HUES6 (cell line): ENCODE measurements around the gene TRAP1.
"Not testable (repeated sequence)": the region's sequence is repeated elsewhere in the genome, so short reads cannot be mapped to it uniquely, and the experiment has no call there.

Source experiments
- H3K27ac ChIP-seq: 2 replicates; pipeline ENCODE4 v1.7.0; 2013; ENCODE audit warnings: low read depth, mild to moderate bottlenecking, low read length, inconsistent platforms
- H3K27me3 ChIP-seq: 2 replicates; pipeline ENCODE4 v1.6.1; 2013; ENCODE audit warnings: low read length; ENCODE audit not compliant: control insufficient read depth, insufficient read depth
- H3K36me3 ChIP-seq: 2 replicates; pipeline ENCODE4 v1.6.1; 2013; ENCODE audit warnings: low read length; ENCODE audit not compliant: control insufficient read depth, insufficient read depth
- H3K4me1 ChIP-seq: 2 replicates; pipeline ENCODE4 v1.6.1; 2013; ENCODE audit warnings: low read length; ENCODE audit not compliant: control insufficient read depth, insufficient read depth
- H3K4me3 ChIP-seq: 2 replicates; pipeline ENCODE4 v1.5.1; 2013; ENCODE audit warnings: low read depth, low read length
- H3K9ac ChIP-seq: one replicate; pipeline ENCODE4 v1.6.1; 2013; ENCODE audit warnings: mild to moderate bottlenecking, low read length
- H3K9me3 ChIP-seq: 2 replicates; pipeline ENCODE4 v1.6.1; 2013; ENCODE audit warnings: low read depth, low read length; ENCODE audit not compliant: control insufficient read depth, insufficient read depth

The TRAP1 gene

DNA sequence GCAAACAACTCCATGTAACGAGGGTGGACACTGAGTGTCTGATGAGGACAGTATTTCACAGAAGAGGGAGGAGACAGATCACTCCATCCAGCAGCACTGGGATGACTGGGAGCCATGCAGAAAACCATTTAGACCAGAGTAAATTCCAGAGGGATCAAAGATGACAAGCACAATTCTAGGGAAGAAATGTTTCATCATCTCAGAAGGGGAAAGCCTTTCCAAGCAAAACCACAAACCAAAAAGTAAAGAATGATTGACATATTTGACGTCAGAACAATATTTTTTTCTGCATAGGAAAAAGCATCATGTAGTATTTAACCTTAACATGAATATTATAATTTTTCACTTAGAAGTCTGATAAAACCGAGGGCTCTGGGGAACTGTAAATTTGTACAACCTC, 58.1 kb downstream of the TRAP1 start:
- no peaks in the 10 kb centered on the region for H3K27me3 ChIP-seq
- H3K4me1 ChIP-seq = peaks cover 4% of the 10 kb centered on the region; the same call in 1 of the 2 replicates
- no peak overlapping the region for H3K27ac ChIP-seq
- no peak overlapping the region for H3K4me3 ChIP-seq
- H3K36me3 ChIP-seq = peaks cover 93% of the 10 kb centered on the region
- H3K9ac ChIP-seq = no peak overlapping the region
- H3K9me3 ChIP-seq = no peaks in the 10 kb centered on the region

DNA sequence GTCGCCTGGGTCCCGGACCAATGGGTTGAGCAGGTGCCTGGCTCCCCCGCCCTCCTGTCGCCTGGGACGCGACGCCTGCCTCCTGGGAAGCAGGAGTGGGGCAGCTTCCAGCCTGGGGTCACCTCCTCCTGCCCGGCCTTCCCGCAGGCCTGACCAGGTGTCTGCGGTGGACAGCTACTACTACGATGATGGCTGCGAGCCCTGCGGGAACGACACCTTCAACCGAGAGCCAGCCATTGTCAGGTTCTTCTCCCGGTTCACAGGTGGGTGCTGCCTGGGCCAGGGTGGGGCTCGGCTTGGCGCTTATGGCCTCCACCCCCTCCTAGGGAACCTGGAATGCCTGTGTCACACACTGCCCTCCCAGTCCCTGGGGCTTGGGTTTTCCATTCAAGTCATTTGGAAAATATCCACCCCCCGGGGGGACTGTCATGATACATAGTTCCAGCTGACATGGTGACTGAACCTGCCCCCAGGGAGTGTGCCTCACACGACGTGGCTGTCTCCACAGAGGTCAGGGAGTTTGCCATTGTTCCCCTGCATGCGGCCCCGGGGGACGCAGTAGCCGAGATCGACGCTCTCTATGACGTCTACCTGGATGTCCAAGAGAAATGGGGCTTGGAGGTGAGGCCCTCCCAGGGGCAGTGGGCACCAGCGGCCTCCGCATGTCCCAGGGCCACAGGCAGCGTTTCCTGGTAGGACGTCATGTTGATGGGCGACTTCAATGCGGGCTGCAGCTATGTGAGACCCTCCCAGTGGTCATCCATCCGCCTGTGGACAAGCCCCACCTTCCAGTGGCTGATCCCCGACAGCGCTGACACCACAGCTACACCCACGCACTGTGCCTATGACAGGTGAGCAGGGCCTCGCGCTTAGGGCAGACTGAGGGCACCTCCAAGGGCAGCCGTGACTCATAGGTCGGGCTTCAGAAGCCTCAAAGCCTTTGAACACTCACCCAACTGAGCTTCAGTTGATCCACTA, 60.5 kb downstream of the TRAP1 start:
- no peaks in the 10 kb centered on the region for H3K27me3 ChIP-seq
- H3K4me3 ChIP-seq = no peak overlapping the region
- H3K4me1 ChIP-seq = peaks cover 13% of the 10 kb centered on the region
- H3K9me3 ChIP-seq = no peaks in the 10 kb centered on the region
- H3K9ac ChIP-seq = no peak overlapping the region
- H3K27ac ChIP-seq = no peak overlapping the region
- H3K36me3 ChIP-seq = peaks cover 77% of the 10 kb centered on the region

DNA sequence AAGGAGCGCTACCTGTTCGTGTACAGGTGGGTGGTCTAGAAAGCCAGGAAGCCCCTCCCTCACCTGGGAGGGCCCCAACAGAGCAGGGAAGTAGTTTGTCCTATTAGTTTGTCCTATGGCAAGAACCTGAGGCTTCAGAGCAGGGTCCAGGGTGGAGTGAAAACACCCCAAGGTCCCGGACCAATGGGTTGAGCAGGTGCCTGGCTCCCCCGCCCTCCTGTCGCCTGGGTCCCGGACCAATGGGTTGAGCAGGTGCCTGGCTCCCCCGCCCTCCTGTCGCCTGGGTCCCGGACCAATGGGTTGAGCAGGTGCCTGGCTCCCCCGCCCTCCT, 61.2 kb downstream of the TRAP1 start:
- peaks cover 13% of the 10 kb centered on the region for H3K4me1 ChIP-seq
- H3K27ac ChIP-seq, H3K9me3 ChIP-seq, H3K4me3 ChIP-seq, H3K27me3 ChIP-seq, H3K9ac ChIP-seq: not testable (repeated sequence)
- H3K36me3 ChIP-seq = peaks cover 76% of the 10 kb centered on the region

DNA sequence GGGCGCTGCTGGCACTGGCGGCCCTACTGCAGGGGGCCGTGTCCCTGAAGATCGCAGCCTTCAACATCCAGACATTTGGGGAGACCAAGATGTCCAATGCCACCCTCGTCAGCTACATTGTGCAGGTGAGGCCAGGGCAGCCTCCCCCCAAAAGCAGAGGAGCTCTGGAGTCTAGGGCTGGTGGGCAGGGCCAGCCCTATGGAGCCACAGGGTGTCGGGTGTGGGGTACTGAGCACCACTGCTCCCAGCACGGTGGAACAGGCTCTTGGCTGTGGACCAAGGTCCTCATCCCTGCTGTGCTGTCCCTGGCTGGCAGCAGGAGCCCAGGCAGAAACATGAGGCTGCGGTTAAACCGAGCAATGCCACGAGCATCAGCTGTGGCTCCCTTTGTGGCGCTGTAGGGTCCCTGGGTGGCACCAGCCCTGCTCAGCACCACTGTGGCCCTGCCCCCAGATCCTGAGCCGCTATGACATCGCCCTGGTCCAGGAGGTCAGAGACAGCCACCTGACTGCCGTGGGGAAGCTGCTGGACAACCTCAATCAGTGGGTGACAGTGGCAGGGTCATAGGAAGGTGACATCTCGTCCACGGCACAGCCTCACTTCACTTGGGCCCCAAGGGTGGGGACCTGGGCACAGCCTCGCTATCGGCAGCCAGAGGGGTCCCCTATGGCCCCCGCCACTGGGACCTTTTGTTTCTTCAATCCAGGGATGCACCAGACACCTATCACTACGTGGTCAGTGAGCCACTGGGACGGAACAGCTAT, 61.7 kb downstream of the TRAP1 start:
- no peak overlapping the region for H3K4me3 ChIP-seq
- no peaks in the 10 kb centered on the region for H3K27me3 ChIP-seq
- peaks cover 75% of the 10 kb centered on the region for H3K36me3 ChIP-seq
- H3K9ac ChIP-seq = no peak overlapping the region
- no peaks in the 10 kb centered on the region for H3K9me3 ChIP-seq
- H3K4me1 ChIP-seq = peaks cover 13% of the 10 kb centered on the region
- H3K27ac ChIP-seq = no peak overlapping the region

DNA sequence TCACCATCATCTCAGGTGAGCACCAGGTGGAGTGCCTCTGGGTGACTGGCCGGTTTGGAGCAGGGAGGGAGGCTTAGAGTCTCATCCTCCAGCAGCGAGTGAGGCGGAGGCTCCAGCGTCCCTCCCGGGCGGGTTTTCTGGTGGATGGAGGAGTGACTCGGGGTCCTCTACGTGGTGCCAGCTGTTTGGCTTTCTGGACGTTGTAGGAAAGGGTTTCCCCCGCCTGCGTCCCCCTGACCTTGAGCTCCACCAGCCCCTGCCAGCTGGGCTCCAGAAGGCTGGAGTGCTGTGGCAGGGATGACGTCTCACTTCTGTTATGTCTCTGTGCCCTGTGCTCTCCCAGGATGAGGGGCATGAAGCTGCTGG, 62.3 kb downstream of the TRAP1 start:
- H3K27me3 ChIP-seq = no peaks in the 10 kb centered on the region
- H3K9me3 ChIP-seq = no peaks in the 10 kb centered on the region
- H3K4me1 ChIP-seq = peaks cover 13% of the 10 kb centered on the region
- no peak overlapping the region for H3K4me3 ChIP-seq
- H3K27ac ChIP-seq = no peak overlapping the region
- H3K9ac ChIP-seq = no peak overlapping the region
- H3K36me3 ChIP-seq = peaks cover 70% of the 10 kb centered on the region

DNA sequence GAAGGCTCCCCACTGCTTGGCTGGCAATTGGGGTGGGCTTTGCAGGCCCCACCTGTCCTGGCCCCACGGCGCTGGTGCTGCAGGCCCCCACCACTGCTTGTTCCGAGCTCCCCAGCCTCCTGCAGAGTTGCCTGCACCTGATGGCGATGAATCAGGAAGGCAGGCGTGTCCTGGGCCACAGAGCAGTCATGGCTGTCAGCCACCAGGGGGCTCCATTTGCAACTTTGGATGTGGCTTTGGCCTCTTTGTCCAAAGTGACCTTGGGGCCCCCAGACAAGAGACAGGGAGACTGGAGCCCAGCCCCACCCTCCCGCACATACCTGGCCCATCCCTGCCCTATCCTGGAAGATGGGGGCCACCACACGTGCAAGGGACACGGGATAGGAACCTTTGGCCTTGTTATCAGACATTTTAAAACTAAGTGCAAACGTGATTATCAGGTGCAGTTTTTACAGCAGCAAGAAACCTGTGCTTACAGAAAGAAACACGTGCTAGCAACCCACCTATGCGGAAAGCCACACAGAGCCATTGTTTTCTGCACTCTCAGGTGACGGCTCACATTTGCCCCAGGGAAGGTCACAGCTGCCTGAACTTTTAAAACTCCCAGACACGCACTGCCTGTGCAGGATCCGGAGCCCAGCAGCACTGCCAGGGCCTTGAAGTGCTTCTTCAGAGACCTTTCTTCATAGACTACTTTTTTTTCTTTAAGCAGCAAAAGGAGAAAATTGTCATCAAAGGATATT, 62.9 kb downstream of the TRAP1 start, which contains the start of gene DNASE1:
Gene DNASE1 (plus strand): TSS at position 443 of the 743 bp plus-strand sequence. CDS start 683 bp downstream, outside the sequence.
- Histone ChIP-seq H3K9me3 (no peaks in the 10 kb centered on the region), H3K27ac (no peak within 1 kb of the TSS), H3K36me3 (peaks cover 64% of the 10 kb centered on the region), H3K9ac (no peak within 1 kb of the TSS), H3K27me3 (no peaks in the 10 kb centered on the region), H3K4me1 (peaks cover 13% of the 10 kb centered on the region), H3K4me3 (no peak within 1 kb of the TSS)

DNA sequence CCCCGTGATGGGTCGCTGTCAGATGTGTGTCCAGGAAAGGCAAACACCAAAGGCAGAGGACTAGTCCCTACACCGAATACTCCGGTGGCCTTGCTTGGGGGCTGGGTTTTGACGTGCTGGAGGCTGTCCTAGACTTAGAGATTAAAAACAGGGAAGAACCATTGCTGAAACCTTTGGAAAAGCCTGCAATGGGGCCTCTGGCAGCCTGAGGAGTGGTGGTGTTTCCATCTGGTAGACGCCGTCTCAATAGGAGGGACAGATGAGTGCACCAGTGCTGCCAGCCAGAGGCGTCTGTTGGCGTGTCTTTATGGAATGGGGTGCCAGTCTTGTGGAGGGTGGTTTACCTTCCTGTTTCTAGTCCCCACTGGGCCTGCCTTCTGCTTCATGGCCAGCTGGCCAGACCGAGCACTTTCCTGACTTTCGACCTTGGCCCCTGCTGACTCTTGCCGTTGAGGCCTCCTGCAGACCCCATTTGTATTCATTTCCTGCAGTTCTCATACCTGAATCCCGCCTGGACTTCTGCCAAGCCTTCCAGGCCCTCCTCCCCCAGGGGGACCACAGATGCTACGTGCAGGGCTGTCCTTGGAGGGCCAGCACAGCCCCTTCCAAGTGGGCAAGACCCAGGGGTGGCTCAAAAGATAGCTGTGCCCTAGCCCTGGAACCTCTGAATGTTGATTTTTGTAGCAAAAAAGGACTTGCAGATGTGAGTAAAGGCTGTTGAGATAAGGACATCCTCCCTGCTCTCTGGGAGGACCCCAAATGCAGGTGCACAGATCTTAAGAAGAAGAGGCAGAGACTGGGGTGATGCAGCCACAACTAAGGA, 64.7 kb downstream of the TRAP1 start:
- no peaks in the 10 kb centered on the region for H3K27me3 ChIP-seq
- peaks cover 46% of the 10 kb centered on the region for H3K36me3 ChIP-seq
- no peaks in the 10 kb centered on the region for H3K9me3 ChIP-seq
- H3K9ac ChIP-seq = no peak overlapping the region
- no peak overlapping the region for H3K27ac ChIP-seq
- peaks cover 13% of the 10 kb centered on the region for H3K4me1 ChIP-seq
- H3K4me3 ChIP-seq = no peak overlapping the region

DNA sequence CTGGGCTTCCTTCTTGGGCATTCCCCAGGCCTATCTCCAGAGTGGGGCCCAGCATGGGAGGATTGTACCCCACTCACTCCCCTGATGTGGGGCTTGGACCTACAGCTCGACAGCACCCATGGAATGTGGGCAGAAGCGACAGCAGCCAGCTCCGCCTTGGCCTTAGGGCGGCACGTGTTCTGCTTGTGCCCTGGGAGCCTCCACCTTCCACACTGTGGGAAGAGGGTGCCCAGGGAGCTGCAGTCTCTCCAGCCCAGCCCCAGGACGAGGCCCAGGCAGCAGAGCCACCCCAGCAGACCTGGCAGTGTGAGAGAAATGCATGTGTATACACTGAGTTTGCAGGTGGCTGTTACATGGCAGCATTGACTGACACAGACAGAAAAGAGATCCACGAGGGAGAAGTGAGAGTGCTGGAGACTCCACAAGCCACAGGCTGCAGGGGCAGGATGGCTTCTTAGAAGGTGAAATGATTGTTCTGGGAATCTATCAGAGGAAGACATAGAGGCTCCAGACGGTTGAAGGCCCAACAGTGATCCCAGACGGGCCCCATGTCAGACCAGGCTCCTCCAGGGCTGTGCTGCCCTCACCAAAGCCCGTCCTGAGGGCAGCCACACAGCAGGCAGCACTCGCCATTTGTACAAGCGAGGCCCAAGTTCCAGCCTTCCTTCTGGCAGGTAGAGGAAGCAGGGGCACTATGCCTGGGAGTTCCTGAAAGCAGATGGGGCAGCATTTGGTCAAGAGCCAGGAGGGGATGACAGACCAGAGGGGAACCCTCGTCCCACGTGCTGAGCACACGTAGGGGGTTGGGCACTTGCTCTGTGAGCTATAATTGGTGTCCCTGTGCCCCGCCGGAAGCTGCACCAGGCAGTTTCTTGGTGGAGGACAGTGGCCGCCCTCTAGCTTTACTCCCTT, 65.6 kb downstream of the TRAP1 start:
- Histone ChIP-seq H3K9ac (no peak overlapping the region), H3K27ac (no peak overlapping the region), H3K4me3 (no peak overlapping the region), H3K9me3 (no peaks in the 10 kb centered on the region), H3K36me3 (peaks cover 37% of the 10 kb centered on the region), H3K4me1 (peaks cover 16% of the 10 kb centered on the region), H3K27me3 (no peaks in the 10 kb centered on the region)

DNA sequence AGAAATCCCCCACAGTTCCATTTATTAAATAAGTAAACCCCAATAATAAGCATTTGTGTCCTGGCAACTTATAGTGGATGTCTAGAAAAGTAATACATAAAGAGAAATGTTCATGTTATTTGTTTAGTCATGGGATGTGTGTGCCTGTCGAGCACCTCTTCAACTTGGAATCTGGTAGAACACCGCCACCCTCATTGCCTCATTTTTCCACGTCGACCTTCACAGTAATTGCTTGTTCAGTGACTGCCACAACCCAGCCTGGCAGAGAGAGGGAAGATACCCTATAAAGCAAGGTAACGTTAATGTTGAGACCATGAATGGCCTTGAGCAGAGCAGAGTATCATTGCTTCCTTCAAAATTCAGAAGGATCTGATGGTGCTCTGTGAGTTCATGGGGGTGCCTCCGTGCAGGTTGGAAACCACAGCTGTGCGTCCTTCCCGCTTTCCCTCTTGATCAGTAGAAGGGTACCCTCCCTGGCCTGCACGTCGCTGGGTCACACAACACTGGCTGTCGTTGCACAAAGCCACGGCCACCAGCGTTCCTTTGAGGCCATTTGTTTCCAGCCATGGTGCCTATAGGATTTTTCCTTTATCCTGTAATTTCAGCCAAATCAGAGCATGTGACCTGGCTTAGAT, 66.6 kb downstream of the TRAP1 start:
- Histone ChIP-seq H3K36me3 (peaks cover 29% of the 10 kb centered on the region), H3K9ac (no peak overlapping the region), H3K27me3 (no peaks in the 10 kb centered on the region), H3K9me3 (no peaks in the 10 kb centered on the region), H3K4me3 (no peak overlapping the region), H3K27ac (no peak overlapping the region), H3K4me1 (peaks cover 26% of the 10 kb centered on the region)
